GM12878 (cell line): Measurements from ENCODE around the gene ADAMTS3. TPM values are rescaled to one million over a fixed set of nuclear protein-coding genes. Genes with fewer than 3 reads are reported as not detected.
"Not testable (repeated sequence)": the region's sequence is repeated elsewhere in the genome, so short reads cannot be mapped to it uniquely, and the experiment has no call there.

ENCODE experiments used
- ATAC-seq: fragments of 200-7000 bp; cut with Tn5 transposase; 3 replicates; pipeline ENCODE4 v1.9.1; 2020; ENCODE audit warnings: mild to moderate bottlenecking, moderate library complexity
- BruUV-seq: library from RNA; stranded (reverse); fragments of 400-500 nt; replicated peaks from 2 replicates; lab custom pipeline; 2021; lab: Mats Ljungman, UMichigan
- CTCF ChIA-PET: fragments of 300-600 bp; sonication (Branson Sonifier 250); formaldehyde crosslinking; extraction: SDS; loops from one replicate; lab custom pipeline; 2021; ENCODE audit warnings: inconsistent platforms; lab: Yijun Ruan, JAX
- POLR2A ChIA-PET: fragments of 350-600 bp; formaldehyde crosslinking; extraction: SDS; loops from one replicate; lab custom pipeline; 2021; ENCODE audit warnings: inconsistent platforms; lab: Charles Lee
- RAD21 ChIA-PET: fragments of 300-600 bp; sonication (Branson Sonifier 250); formaldehyde crosslinking; loops from one replicate; lab custom pipeline; 2023; ENCODE audit warnings: antibody characterized with exemption; ENCODE audit not compliant: unreplicated experiment; lab: Charles Lee
- SMC1A ChIA-PET: fragments of 300-600 bp; sonication (Branson Sonifier 250); formaldehyde crosslinking; loops from one replicate; lab custom pipeline; 2023; ENCODE audit not compliant: unreplicated experiment, uncharacterized antibody; lab: Charles Lee
- DNase-seq: peaks from one replicate; pipeline ENCODE4 v3.0.0-alpha.2; 2011; ENCODE audit warnings: low read depth, low spot score
- FAIRE-seq: peaks from 3 replicates; lab custom pipeline; 2011; peaks lifted over from hg19 to GRCh38; lab: Jason Lieb, UNC
- H2AFZ ChIP-seq: 2 replicates; pipeline ENCODE4 v1.6.0; 2011; ENCODE audit warnings: low read depth, low read length, control low read depth; ENCODE audit not compliant: control insufficient read depth
- H3K27ac ChIP-seq: 2 replicates; pipeline ENCODE4 v1.5.1; 2011; ENCODE audit warnings: control low read depth; ENCODE audit not compliant: control insufficient read depth, insufficient read depth
- H3K27me3 ChIP-seq, 2 experiments: replicated peaks in 1 of 2; 2 replicates each; pipeline versions ENCODE4 v1.6.0 to v1.6.1; 2011; ENCODE audit warnings: low read length in 1 of 2; ENCODE audit not compliant: control insufficient read depth in 2 of 2, insufficient read depth in 2 of 2
- H3K36me3 ChIP-seq, 2 experiments: 2 replicates each; pipeline ENCODE4 v1.5.1; 2011; ENCODE audit warnings: low read length in 1 of 2; ENCODE audit not compliant: control insufficient read depth in 2 of 2, insufficient read depth in 2 of 2
- H3K4me1 ChIP-seq: 2 replicates; pipeline ENCODE4 v1.6.1; 2011; ENCODE audit warnings: mild to moderate bottlenecking, low read length, moderate library complexity, mixed read lengths; ENCODE audit not compliant: control insufficient read depth, insufficient read depth
- H3K4me2 ChIP-seq: 2 replicates; pipeline ENCODE4 v1.6.0; 2011; ENCODE audit warnings: control low read depth; ENCODE audit not compliant: control insufficient read depth, insufficient read depth
- H3K4me3 ChIP-seq: fragments of 200-600 bp; sonication (generic); 2 replicates; pipeline ENCODE4 v1.5.1; 2016
- H3K79me2 ChIP-seq: 2 replicates; pipeline ENCODE4 v1.6.0; 2011; ENCODE audit warnings: low read length; ENCODE audit not compliant: control insufficient read depth, insufficient read depth
- H3K9ac ChIP-seq: 2 replicates; pipeline ENCODE4 v1.8.0; 2011; ENCODE audit warnings: low read length, control low read depth, mixed read lengths; ENCODE audit not compliant: control insufficient read depth, insufficient read depth
- H3K9me3 ChIP-seq: replicated peaks from 3 replicates; pipeline ENCODE4 v1.5.1; 2011; ENCODE audit warnings: mild to moderate bottlenecking, low read length; ENCODE audit not compliant: control insufficient read depth, insufficient read depth
- H4K20me1 ChIP-seq: 2 replicates; pipeline ENCODE4 v1.6.0; 2011; ENCODE audit not compliant: control insufficient read depth, insufficient read depth
- ATF3 ChIP-seq: IDR thresholded peaks from 2 replicates; pipeline ENCODE4 v1.6.1; 2011; ENCODE audit warnings: low read depth, mild to moderate bottlenecking, low read length, moderate library complexity, borderline replicate concordance; ENCODE audit errors: extremely low read depth
- IKZF2 ChIP-seq, 2 experiments: fragments of 450-650 bp; IDR thresholded peaks; 2 replicates each; pipeline ENCODE4 v1.6.1; 2017; ENCODE audit warnings: mild to moderate bottlenecking in 2 of 2, moderate library complexity in 2 of 2
- NBN ChIP-seq: fragments of 450-650 bp; IDR thresholded peaks from 2 replicates; pipeline ENCODE4 v1.6.1; 2016
- POU2F2 ChIP-seq: IDR thresholded peaks from 3 replicates; pipeline ENCODE4 v1.6.1; 2011; ENCODE audit warnings: low read depth, mild to moderate bottlenecking, low read length, borderline replicate concordance
- SKIL ChIP-seq: fragments of 450-650 bp; IDR thresholded peaks from 2 replicates; pipeline ENCODE4 v1.6.1; 2017; ENCODE audit warnings: mild to moderate bottlenecking, low read depth, inconsistent platforms; ENCODE audit not compliant: poor library complexity, severe bottlenecking
- TCF12 ChIP-seq: IDR thresholded peaks from 2 replicates; pipeline ENCODE4 v1.6.1; 2011; ENCODE audit warnings: low read depth, mild to moderate bottlenecking, low read length
- WGBS: methylation state at CpG from one replicate; pipeline ENCODE4 v1.1.6; 2016; ENCODE audit warnings: low lambda C conversion rate; ENCODE audit not compliant: insufficient replicate concordance, insufficient coverage; ENCODE audit errors: missing lambda C conversion rate; 5-methylcytosine and 5-hydroxymethylcytosine counted together
- in situ Hi-C: fragments of 300-500 bp; cut with MboI; formaldehyde crosslinking; loops from 9 replicates; pipeline ENCODE4 v1.14.3; 2018; ENCODE audit warnings: mixed read lengths
- intact Hi-C: fragments of 100-400 bp; cut with micrococcal nuclease; formaldehyde crosslinking; loops from one replicate; pipeline ENCODE4 v1.14.2; 2022; ENCODE audit not compliant: unreplicated experiment
- polyA plus RNA-seq, 11 experiments: library from polyadenylated mRNA; depleted of rRNA in 4 of 11; unstranded in 6 of 11; stranded (reverse) in 5 of 11; fragments of >200 nt; fragmentation: Nextera tagmentation in 4 of 11; fragmentation: Illumina TruSeq in 1 of 11; extraction: Ambion mirVana in 4 of 11; extraction: Trizol in 1 of 11; gene quantifications; 1 replicate in 1 of 11; 2 replicates in 10 of 11; pipeline versions ENCODE4 v1.2.1 to v1.2.3, GENCODE V29; 2011 to 2016; ENCODE audit warnings: inconsistent platforms in 2 of 11, missing spikeins in 2 of 11, low read depth in 1 of 11
- total RNA-seq, 4 experiments: library from RNA; depleted of rRNA in 3 of 4; stranded (reverse); fragments of >200 nt in 3 of 4; fragmentation: Illumina TruSeq in 1 of 4; extraction: Trizol in 1 of 4; gene quantifications; 2 replicates each; pipeline versions ENCODE4 v1.2.1 to v1.2.3, GENCODE V29; 2013 to 2021

Gene ADAMTS3
- total and polyA plus RNA-seq, 10 of the 15 experiments (the other 5 are each of a cell fraction or from before 2014, with no cell fraction given), result under 0.01 to 0.07 (median 0.02) TPM; not detected in 6

GRCh38 chr4:72552447-72552846 lies 16.6 kb downstream of the ADAMTS3 start (continued):
- TF ChIP-seq SKIL, result no peak
- no peak for TF ChIP-seq IKZF2 (IDR thresholded peaks at IDR 0.05)

GRCh38 chr4:72546456-72546855 lies 22.6 kb downstream of the ADAMTS3 start:
- ChIA-PET POLR2A (no interaction called here), SMC1A (no interaction called here), RAD21 (no interaction called here), CTCF (no interaction called here)
- BruUV-seq, result no TSS peak
- 4% methylated on average over 1 of the region's 1 CpG for WGBS
- Histone ChIP-seq H3K9ac (no peak overlapping the region), H4K20me1 (no peaks in the 10 kb centered on the region), H3K4me2 (no peak overlapping the region), H3K9me3 (no peaks in the 10 kb centered on the region), H3K27me3 (no peaks in the 10 kb centered on the region), H3K36me3 (no peaks in the 10 kb centered on the region), H3K79me2 (no peaks in the 10 kb centered on the region), H2AFZ (no peak overlapping the region), H3K4me1 (no peaks in the 10 kb centered on the region), H3K4me3 (no peak overlapping the region), H3K27ac (no peak overlapping the region)
- DNase-seq (no peak), FAIRE-seq (no peak), ATAC-seq (no peak)
- TF ChIP-seq TCF12, result no peak
- TF ChIP-seq ATF3, result no peak
- no peak for TF ChIP-seq NBN
- TF ChIP-seq POU2F2, result no peak
- intact Hi-C loops (no loop called here), in situ Hi-C loops (no loop called here)

- POLR2A ChIA-PET, H3K4me2 ChIP-seq, ATAC-seq, H3K36me3 ChIP-seq, BruUV-seq, RAD21 ChIA-PET, FAIRE-seq, H3K9me3 ChIP-seq, H3K79me2 ChIP-seq, DNase-seq, H3K27me3 ChIP-seq, H3K9ac ChIP-seq, H2AFZ ChIP-seq, H4K20me1 ChIP-seq, in situ Hi-C loops, intact Hi-C loops, CTCF ChIA-PET, SMC1A ChIA-PET, H3K4me3 ChIP-seq, H3K27ac ChIP-seq, H3K4me1 ChIP-seq: not testable (repeated sequence)
- 0% methylated on average over 1 of the region's 1 CpG for WGBS
Observed at GRCh38 chr4:72540694-72541093, 28.3 kb downstream of the ADAMTS3 start.
